HepG2 (cell line): ENCODE measurements around the gene CEP55. TPM values are rescaled to one million over a fixed set of nuclear protein-coding genes. Genes with fewer than 3 reads are reported as not detected.

ENCODE experiments used
- BRD4 ChIP-seq: sonication (generic); formaldehyde crosslinking; IDR thresholded peaks from 2 replicates; pipeline ENCODE4 v1.4.0; 2020; ENCODE audit warnings: missing genetic modification reagents
- ELF1 ChIP-seq: sonication (generic); formaldehyde crosslinking; IDR thresholded peaks from 2 replicates; pipeline ENCODE4 v1.4.0; 2020; ENCODE audit warnings: missing genetic modification reagents
- MEIS2 ChIP-seq: sonication (generic); formaldehyde crosslinking; IDR thresholded peaks from 2 replicates; pipeline ENCODE4 v1.9.0; 2021; ENCODE audit warnings: mild to moderate bottlenecking, missing genetic modification reagents
- MYPOP ChIP-seq: sonication (generic); formaldehyde crosslinking; IDR thresholded peaks from 2 replicates; pipeline ENCODE4 v1.8.1; 2023; ENCODE audit warnings: mild to moderate bottlenecking, moderate library complexity, missing genetic modification reagents
- POGZ ChIP-seq: sonication (generic); formaldehyde crosslinking; IDR thresholded peaks from 2 replicates; pipeline ENCODE4 v1.4.0; 2020; ENCODE audit warnings: mild to moderate bottlenecking, missing genetic modification reagents
- SRSF1 ChIP-seq: fragments of 200-400 bp; formaldehyde crosslinking; optimal IDR thresholded peaks from 2 replicates; pipeline ENCODE3; 2017; ENCODE audit warnings: mild to moderate bottlenecking, low read depth, low read length, moderate library complexity
- ZBTB14 ChIP-seq: sonication (generic); formaldehyde crosslinking; IDR thresholded peaks from 2 replicates; pipeline ENCODE4 v1.4.0; 2020; ENCODE audit warnings: missing genetic modification reagents
- ZBTB37 ChIP-seq: sonication (generic); formaldehyde crosslinking; IDR thresholded peaks from 2 replicates; pipeline ENCODE4 v1.4.0; 2020; ENCODE audit warnings: mild to moderate bottlenecking, missing genetic modification reagents
- ZNF12 ChIP-seq: sonication (generic); formaldehyde crosslinking; IDR thresholded peaks from 2 replicates; pipeline ENCODE4 v1.5.0; 2020; ENCODE audit warnings: missing genetic modification reagents
- ZNF343 ChIP-seq: sonication (generic); formaldehyde crosslinking; IDR thresholded peaks from 2 replicates; pipeline ENCODE4 v1.4.0; 2020; ENCODE audit warnings: mild to moderate bottlenecking, missing genetic modification reagents
- ZNF550 ChIP-seq: sonication (generic); formaldehyde crosslinking; IDR thresholded peaks from 2 replicates; pipeline ENCODE4 v1.4.0; 2020; ENCODE audit warnings: mild to moderate bottlenecking, missing genetic modification reagents, borderline replicate concordance
- ZZZ3 ChIP-seq: sonication (generic); formaldehyde crosslinking; IDR thresholded peaks from 2 replicates; pipeline ENCODE4 v1.4.0; 2020; ENCODE audit warnings: missing genetic modification reagents, mild to moderate bottlenecking, borderline replicate concordance
- polyA plus RNA-seq, 8 experiments: library from polyadenylated mRNA; depleted of rRNA in 3 of 8; stranded (reverse) in 7 of 8; unstranded in 1 of 8; fragments of >200 nt; fragmentation: Illumina TruSeq in 4 of 8; extraction: Trizol in 4 of 8; gene quantifications; 2 replicates each; pipeline versions ENCODE4 v1.2.1 to v1.2.3, GENCODE V29; 2011 to 2016; ENCODE audit warnings: low read depth in 4 of 8, missing spikeins in 1 of 8, mixed read lengths in 1 of 8; ENCODE audit not compliant: insufficient read depth in 1 of 8
- total RNA-seq, 5 experiments: library from RNA; depleted of rRNA; stranded (reverse); fragments of >200 nt; fragmentation: Illumina TruSeq; extraction: Trizol; gene quantifications; 2 replicates each; pipeline ENCODE4 v1.2.3, GENCODE V29; 2016; ENCODE audit warnings: low read depth in 1 of 5

The CEP55 gene
- total and polyA plus RNA-seq, 2 of the 13 experiments (the other 11 are each of a cell fraction or from before 2014, with no cell fraction given), result 6.5 to 17.1 TPM

GRCh38 chr10:93459466-93459865, 36.9 kb upstream of the CEP55 start (continued):
- no peak for TF ChIP-seq ELF1
- TF ChIP-seq ZNF343, result no peak
- no peak for TF ChIP-seq MEIS2
- no peak for TF ChIP-seq MYPOP
- no peak for TF ChIP-seq ZNF550 (CRISPR knock-in tag)
- TF ChIP-seq ZBTB37 (CRISPR knock-in tag), result no peak
- no peak for TF ChIP-seq ZBTB14
- TF ChIP-seq ZNF12 (CRISPR knock-in tag), result no peak
- TF ChIP-seq SRSF1, result no peak
- no peak for TF ChIP-seq BRD4 (CRISPR knock-in tag)
- TF ChIP-seq POGZ (CRISPR knock-in tag), result no peak
- TF ChIP-seq ZZZ3 (CRISPR knock-in tag), result no peak
- TF ChIP-seq, all 625 proteins: peak for 0
